Ovary (tissue), 3 donors: ENCODE measurements around the gene KYAT1.

Experiments
- CTCF ChIP-seq, 3 donors: fragments of 450-650 bp in 2 of 3; fragments of 200-600 bp in 1 of 3; IDR thresholded peaks; one replicate each; pipeline versions ENCODE4 v1.5.1 to v1.8.0; 2016 to 2022; ENCODE audit warnings: antibody characterized with exemption in 3 of 3, mild to moderate bottlenecking in 1 of 3
- POLR2A ChIP-seq: fragments of 450-650 bp; IDR thresholded peaks from one replicate; pipeline ENCODE4 v1.6.1; 2017; ENCODE audit warnings: antibody characterized with exemption, mild to moderate bottlenecking, moderate library complexity
- donor health status: DM: no; HTN: no; CAD: no.

- TF ChIP-seq CTCF (IDR thresholded peaks at IDR 0.05) (no peak), POLR2A (no peak)
These were observed 19.3 kb downstream of the KYAT1 start for GRCh38 chr9:128862401-128862851.
